GM12878 (cell line): ENCODE measurements around the gene IZUMO3.

Source experiments
- DPF2 ChIP-seq: fragments of 450-650 bp; IDR thresholded peaks from 2 replicates; pipeline ENCODE4 v1.6.1; 2017; ENCODE audit warnings: mild to moderate bottlenecking
- EZH2 ChIP-seq: IDR thresholded peaks from 2 replicates; pipeline ENCODE4 v1.6.1; 2012; ENCODE audit warnings: low read depth, mild to moderate bottlenecking, control low read depth, inconsistent platforms, low read length, borderline replicate concordance; ENCODE audit not compliant: control insufficient read depth
- POLR2AphosphoS5 ChIP-seq: IDR thresholded peaks from 2 replicates; pipeline ENCODE4 v1.6.1; 2011; ENCODE audit warnings: mild to moderate bottlenecking, low read length, inconsistent platforms
- RCOR1 ChIP-seq: conservative IDR thresholded peaks from 2 replicates; pipeline ENCODE4 v1.6.1; 2012; ENCODE audit warnings: low read depth, low read length, improper control_type of control experiment
- ZNF274 ChIP-seq: IDR thresholded peaks from one replicate; pipeline ENCODE4 v1.8.0; 2011; ENCODE audit not compliant: insufficient read length, insufficient read depth
- TF ChIP-seq, protein P1 (sequence below): fragments of 450-650 bp; IDR thresholded peaks from 2 replicates; pipeline ENCODE4 v1.6.1; 2017; ENCODE audit warnings: antibody characterized with exemption, mild to moderate bottlenecking, moderate library complexity
- TF ChIP-seq, protein P2 (sequence below): IDR thresholded peaks from 2 replicates; pipeline ENCODE4 v1.6.1; 2011; ENCODE audit warnings: low read depth, mild to moderate bottlenecking, low read length, moderate library complexity, borderline replicate concordance; ENCODE audit errors: extremely low read depth
- TF ChIP-seq, protein P3 (sequence below), 3 experiments: IDR thresholded peaks in 2 of 3; conservative IDR thresholded peaks in 1 of 3; 2 replicates each; pipeline ENCODE4 v1.5.1; 2011; ENCODE audit warnings: low read depth in 3 of 3, low read length in 3 of 3, mild to moderate bottlenecking in 3 of 3, control low read depth in 2 of 3, moderate library complexity in 2 of 3, inconsistent platforms in 1 of 3, mixed read lengths in 1 of 3; ENCODE audit not compliant: control insufficient read depth in 2 of 3, insufficient read depth in 1 of 3; ENCODE audit errors: extremely low read depth in 1 of 3
- TF ChIP-seq, protein P4 (sequence below): fragments of 450-650 bp; IDR thresholded peaks from 2 replicates; pipeline ENCODE4 v1.6.1; 2014; ENCODE audit warnings: mild to moderate bottlenecking
- TF ChIP-seq, protein P5 (sequence below): fragments of 450-650 bp; formaldehyde crosslinking; IDR thresholded peaks from 2 replicates; pipeline ENCODE4 v1.4.0; 2020; ENCODE audit warnings: mild to moderate bottlenecking, moderate library complexity

DNA sequence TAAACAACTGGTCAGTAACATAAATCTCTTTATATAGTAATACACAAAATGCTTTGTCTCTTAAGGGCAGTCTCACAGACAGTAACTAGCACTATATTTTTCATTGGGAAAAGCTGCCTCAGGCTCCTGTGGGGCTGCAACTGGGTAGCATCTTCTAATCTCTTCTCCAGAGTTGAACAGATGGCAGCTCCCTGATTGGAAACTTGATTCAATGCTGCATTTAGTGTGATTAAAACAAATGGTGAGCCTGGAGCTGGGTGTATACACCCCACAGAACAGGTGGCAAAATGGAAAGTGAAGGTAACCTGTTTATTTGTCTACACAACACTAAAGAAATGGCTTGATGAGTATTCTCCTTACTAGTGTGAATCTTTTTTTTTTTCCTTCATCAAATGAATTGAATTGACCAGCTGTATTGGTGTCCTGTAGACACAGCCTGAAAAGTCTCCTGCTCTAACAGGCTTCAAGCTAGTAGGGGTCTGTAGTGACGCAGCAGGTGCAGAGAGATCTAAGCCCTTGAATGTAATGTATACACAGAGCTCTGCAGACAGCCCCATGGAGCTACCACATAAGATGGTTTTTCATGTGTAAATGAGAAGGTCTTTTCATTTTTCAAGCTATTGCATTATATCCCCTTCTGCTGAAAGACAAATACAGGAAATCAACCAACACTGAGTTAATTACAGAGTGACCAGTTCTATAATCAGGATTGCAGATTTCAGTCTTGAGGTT lies 43.3 kb downstream of the IZUMO3 start:
- TF ChIP-seq POLR2AphosphoS5 = no peak
- TF ChIP-seq RCOR1 = no peak
- TF ChIP-seq, protein P1, sequence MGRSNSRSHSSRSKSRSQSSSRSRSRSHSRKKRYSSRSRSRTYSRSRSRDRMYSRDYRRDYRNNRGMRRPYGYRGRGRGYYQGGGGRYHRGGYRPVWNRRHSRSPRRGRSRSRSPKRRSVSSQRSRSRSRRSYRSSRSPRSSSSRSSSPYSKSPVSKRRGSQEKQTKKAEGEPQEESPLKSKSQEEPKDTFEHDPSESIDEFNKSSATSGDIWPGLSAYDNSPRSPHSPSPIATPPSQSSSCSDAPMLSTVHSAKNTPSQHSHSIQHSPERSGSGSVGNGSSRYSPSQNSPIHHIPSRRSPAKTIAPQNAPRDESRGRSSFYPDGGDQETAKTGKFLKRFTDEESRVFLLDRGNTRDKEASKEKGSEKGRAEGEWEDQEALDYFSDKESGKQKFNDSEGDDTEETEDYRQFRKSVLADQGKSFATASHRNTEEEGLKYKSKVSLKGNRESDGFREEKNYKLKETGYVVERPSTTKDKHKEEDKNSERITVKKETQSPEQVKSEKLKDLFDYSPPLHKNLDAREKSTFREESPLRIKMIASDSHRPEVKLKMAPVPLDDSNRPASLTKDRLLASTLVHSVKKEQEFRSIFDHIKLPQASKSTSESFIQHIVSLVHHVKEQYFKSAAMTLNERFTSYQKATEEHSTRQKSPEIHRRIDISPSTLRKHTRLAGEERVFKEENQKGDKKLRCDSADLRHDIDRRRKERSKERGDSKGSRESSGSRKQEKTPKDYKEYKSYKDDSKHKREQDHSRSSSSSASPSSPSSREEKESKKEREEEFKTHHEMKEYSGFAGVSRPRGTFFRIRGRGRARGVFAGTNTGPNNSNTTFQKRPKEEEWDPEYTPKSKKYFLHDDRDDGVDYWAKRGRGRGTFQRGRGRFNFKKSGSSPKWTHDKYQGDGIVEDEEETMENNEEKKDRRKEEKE = no peak
- TF ChIP-seq ZNF274 = no peak
- TF ChIP-seq, protein P2, sequence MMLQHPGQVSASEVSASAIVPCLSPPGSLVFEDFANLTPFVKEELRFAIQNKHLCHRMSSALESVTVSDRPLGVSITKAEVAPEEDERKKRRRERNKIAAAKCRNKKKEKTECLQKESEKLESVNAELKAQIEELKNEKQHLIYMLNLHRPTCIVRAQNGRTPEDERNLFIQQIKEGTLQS = no peak
- TF ChIP-seq, protein P3, sequence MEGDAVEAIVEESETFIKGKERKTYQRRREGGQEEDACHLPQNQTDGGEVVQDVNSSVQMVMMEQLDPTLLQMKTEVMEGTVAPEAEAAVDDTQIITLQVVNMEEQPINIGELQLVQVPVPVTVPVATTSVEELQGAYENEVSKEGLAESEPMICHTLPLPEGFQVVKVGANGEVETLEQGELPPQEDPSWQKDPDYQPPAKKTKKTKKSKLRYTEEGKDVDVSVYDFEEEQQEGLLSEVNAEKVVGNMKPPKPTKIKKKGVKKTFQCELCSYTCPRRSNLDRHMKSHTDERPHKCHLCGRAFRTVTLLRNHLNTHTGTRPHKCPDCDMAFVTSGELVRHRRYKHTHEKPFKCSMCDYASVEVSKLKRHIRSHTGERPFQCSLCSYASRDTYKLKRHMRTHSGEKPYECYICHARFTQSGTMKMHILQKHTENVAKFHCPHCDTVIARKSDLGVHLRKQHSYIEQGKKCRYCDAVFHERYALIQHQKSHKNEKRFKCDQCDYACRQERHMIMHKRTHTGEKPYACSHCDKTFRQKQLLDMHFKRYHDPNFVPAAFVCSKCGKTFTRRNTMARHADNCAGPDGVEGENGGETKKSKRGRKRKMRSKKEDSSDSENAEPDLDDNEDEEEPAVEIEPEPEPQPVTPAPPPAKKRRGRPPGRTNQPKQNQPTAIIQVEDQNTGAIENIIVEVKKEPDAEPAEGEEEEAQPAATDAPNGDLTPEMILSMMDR (IDR thresholded peaks at IDR 0.05 in 2 of 3, conservative IDR thresholded peaks at IDR 0.05 in 1 of 3; ENCODE audit: control insufficient read depth in 2 of 3, extremely low read depth in 1 of 3, insufficient read depth in 1 of 3, low read depth in 3 of 3, low read length in 3 of 3) = no peak
- TF ChIP-seq DPF2 = no peak
- TF ChIP-seq, protein P4, sequence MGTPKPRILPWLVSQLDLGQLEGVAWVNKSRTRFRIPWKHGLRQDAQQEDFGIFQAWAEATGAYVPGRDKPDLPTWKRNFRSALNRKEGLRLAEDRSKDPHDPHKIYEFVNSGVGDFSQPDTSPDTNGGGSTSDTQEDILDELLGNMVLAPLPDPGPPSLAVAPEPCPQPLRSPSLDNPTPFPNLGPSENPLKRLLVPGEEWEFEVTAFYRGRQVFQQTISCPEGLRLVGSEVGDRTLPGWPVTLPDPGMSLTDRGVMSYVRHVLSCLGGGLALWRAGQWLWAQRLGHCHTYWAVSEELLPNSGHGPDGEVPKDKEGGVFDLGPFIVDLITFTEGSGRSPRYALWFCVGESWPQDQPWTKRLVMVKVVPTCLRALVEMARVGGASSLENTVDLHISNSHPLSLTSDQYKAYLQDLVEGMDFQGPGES = no peak
- no peak for TF ChIP-seq EZH2
- TF ChIP-seq, protein P5, sequence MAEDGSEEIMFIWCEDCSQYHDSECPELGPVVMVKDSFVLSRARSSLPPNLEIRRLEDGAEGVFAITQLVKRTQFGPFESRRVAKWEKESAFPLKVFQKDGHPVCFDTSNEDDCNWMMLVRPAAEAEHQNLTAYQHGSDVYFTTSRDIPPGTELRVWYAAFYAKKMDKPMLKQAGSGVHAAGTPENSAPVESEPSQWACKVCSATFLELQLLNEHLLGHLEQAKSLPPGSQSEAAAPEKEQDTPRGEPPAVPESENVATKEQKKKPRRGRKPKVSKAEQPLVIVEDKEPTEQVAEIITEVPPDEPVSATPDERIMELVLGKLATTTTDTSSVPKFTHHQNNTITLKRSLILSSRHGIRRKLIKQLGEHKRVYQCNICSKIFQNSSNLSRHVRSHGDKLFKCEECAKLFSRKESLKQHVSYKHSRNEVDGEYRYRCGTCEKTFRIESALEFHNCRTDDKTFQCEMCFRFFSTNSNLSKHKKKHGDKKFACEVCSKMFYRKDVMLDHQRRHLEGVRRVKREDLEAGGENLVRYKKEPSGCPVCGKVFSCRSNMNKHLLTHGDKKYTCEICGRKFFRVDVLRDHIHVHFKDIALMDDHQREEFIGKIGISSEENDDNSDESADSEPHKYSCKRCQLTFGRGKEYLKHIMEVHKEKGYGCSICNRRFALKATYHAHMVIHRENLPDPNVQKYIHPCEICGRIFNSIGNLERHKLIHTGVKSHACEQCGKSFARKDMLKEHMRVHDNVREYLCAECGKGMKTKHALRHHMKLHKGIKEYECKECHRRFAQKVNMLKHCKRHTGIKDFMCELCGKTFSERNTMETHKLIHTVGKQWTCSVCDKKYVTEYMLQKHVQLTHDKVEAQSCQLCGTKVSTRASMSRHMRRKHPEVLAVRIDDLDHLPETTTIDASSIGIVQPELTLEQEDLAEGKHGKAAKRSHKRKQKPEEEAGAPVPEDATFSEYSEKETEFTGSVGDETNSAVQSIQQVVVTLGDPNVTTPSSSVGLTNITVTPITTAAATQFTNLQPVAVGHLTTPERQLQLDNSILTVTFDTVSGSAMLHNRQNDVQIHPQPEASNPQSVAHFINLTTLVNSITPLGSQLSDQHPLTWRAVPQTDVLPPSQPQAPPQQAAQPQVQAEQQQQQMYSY (CRISPR knock-in tag) = no peak
